Stimulated activated CD4-positive, alpha-beta T cell treated with anti-CD3 and anti-CD28 coated beads, TNF-alpha, amount 100 ng/mL, for 1 hour (primary cell): ENCODE data around the gene MINAR2.
A peak's percentile ranks its signal among the peaks of the same experiment; 100 is the strongest.

Source experiments
- DNase-seq, 3 donors: peaks; one replicate each; pipeline ENCODE4 v3.0.0-alpha.2; 2020; ENCODE audit warnings: low read depth in 3 of 3, low spot score in 1 of 3

The MINAR2 gene

GRCh38 chr5:129771058-129771838 is 23.4 kb downstream of the MINAR2 start:
- peak in 2 of 3 donors; percentile 0 to 1 for DNase-seq

- DNase-seq: no peak
These were observed 25.5 kb downstream of the MINAR2 start for GRCh38 chr5:129773376-129773775.

GRCh38 chr5:129781594-129781993 is 33.7 kb downstream of the MINAR2 start:
- no peak for DNase-seq

GRCh38 chr5:129803403-129803802 is 55.5 kb downstream of the MINAR2 start:
- DNase-seq: no peak

- no peak for DNase-seq
These were observed 56.8 kb downstream of the MINAR2 start for GRCh38 chr5:129804705-129805104.

GRCh38 chr5:129807162-129807814 is 59.4 kb downstream of the MINAR2 start:
- no peak for DNase-seq
